GM18951 (cell line): ENCODE measurements around the gene SLC9A8.

Experiments used
- POLR2A ChIP-seq: IDR thresholded peaks from 4 replicates; pipeline ENCODE4 v1.6.1; 2011; ENCODE audit warnings: mild to moderate bottlenecking; ENCODE audit not compliant: insufficient read length, insufficient read depth; ENCODE audit errors: extremely low read depth
- in situ Hi-C: fragments of 300-500 bp; cut with MboI; formaldehyde crosslinking; loops from one replicate; pipeline ENCODE4 v1.12.0; 2022; ENCODE audit warnings: low sequenced_read_pairs, mixed read lengths, inconsistent platforms; ENCODE audit not compliant: unreplicated experiment

SLC9A8 gene

DNA sequence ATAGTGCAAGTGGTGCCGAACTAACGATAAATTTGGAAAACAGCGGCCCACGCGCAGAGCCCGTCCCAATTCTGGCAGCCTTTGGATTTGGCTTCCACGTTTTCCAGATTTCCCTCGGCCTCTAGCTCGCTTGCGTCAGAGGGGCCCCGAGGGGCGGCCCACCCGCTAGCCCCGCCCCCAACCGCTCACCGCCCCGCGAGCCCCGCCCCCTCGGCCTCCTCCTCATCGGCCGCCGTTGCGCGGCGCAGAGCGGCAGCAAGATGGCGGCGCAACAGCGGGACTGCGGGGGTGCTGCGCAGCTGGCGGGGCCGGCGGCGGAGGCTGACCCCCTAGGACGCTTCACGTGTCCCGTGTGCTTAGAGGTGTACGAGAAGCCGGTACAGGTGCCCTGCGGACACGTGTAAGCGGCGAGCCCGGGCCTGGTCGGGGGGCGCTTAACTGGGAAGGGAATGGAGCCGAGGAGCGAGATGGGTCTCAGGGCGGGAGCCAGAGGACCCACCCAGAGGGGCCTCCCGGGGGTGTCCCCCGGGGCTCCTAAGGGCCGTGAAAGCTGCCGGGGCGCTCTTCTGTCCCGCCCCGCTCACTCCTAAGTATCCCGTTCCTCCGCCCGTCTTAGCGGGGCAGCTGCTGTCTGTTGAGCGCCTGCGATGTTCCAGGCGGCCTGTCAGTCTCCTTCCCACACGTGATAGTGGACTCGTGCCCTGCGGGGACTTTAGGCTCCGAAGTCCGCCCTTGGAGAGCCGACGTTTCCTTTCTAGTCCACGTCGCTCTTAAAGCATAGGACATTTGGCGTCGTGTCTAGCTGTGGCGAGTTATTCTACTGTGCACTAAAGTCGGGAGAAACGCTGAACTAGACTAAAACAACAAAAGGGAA is 123.8 kb downstream of the SLC9A8 start, which contains the start of gene RNF114:
Gene RNF114 (plus strand): TSS at position 245 of the 874 bp plus-strand sequence. CDS start 16 bp downstream, at position 261.
- peak; percentile 94 for TF ChIP-seq POLR2A
- in situ Hi-C loops = no loop called here

DNA sequence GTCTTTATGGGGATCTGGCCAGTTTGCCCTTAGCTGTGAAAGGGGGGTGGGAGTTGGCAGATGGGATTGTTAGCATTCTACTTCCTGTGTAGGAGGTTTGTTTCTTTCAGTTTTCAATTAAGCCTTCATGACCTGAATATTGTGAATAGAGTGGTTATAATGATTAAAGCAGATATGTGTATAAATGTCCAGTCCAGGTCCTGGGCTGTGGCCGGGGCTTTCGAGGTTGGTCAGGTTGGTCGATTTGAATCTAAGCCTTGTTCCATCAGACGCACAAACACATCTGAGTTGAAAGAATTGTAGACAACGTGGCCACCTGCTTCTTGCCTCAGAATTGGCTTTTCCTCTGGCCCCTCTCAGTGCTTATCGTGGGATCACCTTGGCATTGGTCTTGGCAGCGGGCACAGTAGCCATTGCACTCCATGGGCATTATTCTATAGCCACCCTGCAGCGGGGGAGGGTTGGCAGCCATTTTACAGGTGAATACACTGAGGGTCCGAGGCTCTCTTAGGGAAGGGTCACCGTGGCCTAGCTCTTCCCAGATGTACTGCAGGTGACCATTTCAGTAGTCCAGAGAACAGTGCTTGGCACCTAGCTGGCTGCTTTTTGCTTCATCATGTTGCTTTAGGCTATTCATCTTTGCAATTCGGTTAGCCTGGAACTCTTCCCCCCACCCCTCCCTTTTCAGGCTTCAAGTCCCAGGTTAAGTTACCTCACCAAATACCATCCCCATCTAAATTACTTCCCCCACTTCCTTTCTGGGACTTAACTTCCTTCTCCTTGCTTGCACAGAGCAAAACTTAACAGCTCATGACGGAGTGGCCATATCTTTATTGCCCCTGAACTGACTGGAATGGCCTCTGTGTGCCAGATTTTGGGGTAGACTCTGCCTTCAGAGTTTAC is 124.7 kb downstream of the SLC9A8 start:
- TF ChIP-seq POLR2A = no peak
- in situ Hi-C loops = no loop called here

DNA sequence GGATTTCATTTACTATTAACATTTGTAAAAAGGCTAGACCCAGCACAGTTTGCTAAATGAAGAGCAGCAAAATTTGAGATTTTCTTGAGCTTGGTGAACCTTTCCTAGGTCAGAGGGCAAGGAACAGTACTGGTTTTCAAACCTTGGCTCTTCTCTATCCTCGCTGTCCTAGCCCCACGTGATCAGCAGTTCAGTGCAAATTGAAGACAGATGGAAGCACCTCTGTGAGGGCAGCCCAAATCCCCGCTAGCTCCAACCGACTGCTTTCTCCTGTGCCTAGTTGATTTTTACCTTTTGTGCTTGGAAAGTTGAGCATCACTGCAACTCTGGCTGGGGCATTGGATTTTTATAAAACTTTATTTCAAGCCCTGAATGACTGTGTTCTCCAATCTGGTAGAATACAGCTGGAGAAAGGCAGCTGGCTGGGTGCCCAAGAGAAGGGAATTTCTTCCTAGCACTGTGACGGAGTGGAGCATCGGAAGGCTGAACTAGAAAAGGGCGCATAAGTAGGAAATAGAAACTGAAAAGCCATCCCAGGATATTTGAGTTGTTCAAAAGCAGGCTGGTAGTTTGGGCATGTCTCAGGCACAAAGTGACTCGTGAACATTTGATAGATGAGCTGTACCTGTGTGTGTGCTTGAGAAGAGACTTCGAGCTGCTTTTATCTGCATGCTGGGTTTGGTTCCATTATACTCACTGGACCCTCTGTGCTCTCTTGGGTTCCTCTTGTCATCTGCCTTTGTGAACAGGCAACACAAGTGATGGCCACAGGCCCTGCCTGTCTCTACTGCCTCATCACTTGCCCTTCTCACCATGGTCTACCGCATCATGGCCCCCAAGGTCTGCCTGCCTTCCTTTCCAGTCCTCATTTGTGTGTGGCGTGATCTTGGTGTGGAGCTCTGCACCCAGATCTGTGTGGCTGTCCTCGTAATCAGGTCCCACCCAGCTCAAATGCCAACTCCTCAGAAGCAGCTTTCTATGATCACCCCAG is 125.8 kb downstream of the SLC9A8 start:
- in situ Hi-C loops = no loop called here
- no peak for TF ChIP-seq POLR2A

GRCh38 chr20:49941456-49941855 is 128.8 kb downstream of the SLC9A8 start:
- in situ Hi-C loops = no loop called here
- TF ChIP-seq POLR2A = no peak
